H1 (cell line): ENCODE data around the gene CTDP1. TPM values are rescaled to one million over a fixed set of nuclear protein-coding genes. Genes with fewer than 3 reads are reported as not detected.
A peak's percentile ranks its signal among the peaks of the same experiment; 100 is the strongest.

Experiments used
- CTCF ChIA-PET: fragments of 300-600 bp; sonication (Branson Sonifier 250); formaldehyde crosslinking; loops from one replicate; lab custom pipeline; 2021; ENCODE audit not compliant: partially characterized antibody; lab: Charles Lee
- POLR2A ChIA-PET: fragments of 300-600 bp; sonication (Branson Sonifier 250); formaldehyde crosslinking; loops from one replicate; lab custom pipeline; 2021; ENCODE audit warnings: inconsistent platforms; ENCODE audit not compliant: partially characterized antibody; lab: Charles Lee
- DNase-seq, 2 experiments: peaks; one replicate each; pipeline versions ENCODE4 v3.0.0 to v3.0.0-alpha.2; 2010 to 2022; ENCODE audit warnings: low spot score in 2 of 2, low read depth in 1 of 2, mixed read lengths in 1 of 2
- FAIRE-seq: peaks from 2 replicates; lab custom pipeline; 2011; peaks lifted over from hg19 to GRCh38; lab: Jason Lieb, UNC
- H2AFZ ChIP-seq: 2 replicates; pipeline ENCODE4 v1.8.1; 2012; ENCODE audit warnings: low read length, inconsistent platforms
- H2AK5ac ChIP-seq: 2 replicates; pipeline ENCODE4 v1.6.1; 2013; ENCODE audit warnings: low read depth, low read length
- H2BK120ac ChIP-seq: replicated peaks from 2 replicates; pipeline ENCODE3; 2013; ENCODE audit warnings: low read depth, low read length, inconsistent platforms
- H2BK12ac ChIP-seq: 2 replicates; pipeline ENCODE4 v1.6.1; 2013; ENCODE audit warnings: low read depth, low read length
- H2BK15ac ChIP-seq: 2 replicates; pipeline ENCODE4 v1.6.1; 2013; ENCODE audit warnings: low read length
- H2BK20ac ChIP-seq: 2 replicates; pipeline ENCODE4 v1.6.1; 2013; ENCODE audit warnings: low read length
- H2BK5ac ChIP-seq: 2 replicates; pipeline ENCODE4 v1.6.1; 2013; ENCODE audit warnings: low read depth, low read length
- H3K14ac ChIP-seq: 2 replicates; pipeline ENCODE4 v1.6.1; 2013; ENCODE audit warnings: inconsistent platforms; ENCODE audit not compliant: insufficient read length
- H3K18ac ChIP-seq: 2 replicates; pipeline ENCODE4 v1.6.1; 2013; ENCODE audit warnings: low read length; ENCODE audit errors: extremely low read depth
- H3K23ac ChIP-seq: 2 replicates; pipeline ENCODE4 v1.6.1; 2013; ENCODE audit warnings: inconsistent platforms; ENCODE audit not compliant: insufficient read length
- H3K23me2 ChIP-seq: 2 replicates; pipeline ENCODE4 v1.6.1; 2013; ENCODE audit warnings: low read depth, low read length
- H3K27ac ChIP-seq: 2 replicates; pipeline ENCODE4 v1.6.1; 2011; ENCODE audit warnings: low read depth, low read length, inconsistent platforms
- H3K27me3 ChIP-seq, 4 experiments: replicated peaks in 1 of 4; 1 replicate in 1 of 4; 2 replicates in 3 of 4; pipeline versions ENCODE4 v1.6.1 to v1.8.1; 2011 to 2013; ENCODE audit warnings: low read length in 3 of 4, mild to moderate bottlenecking in 3 of 4, inconsistent platforms in 2 of 4, mixed read lengths in 2 of 4, moderate library complexity in 1 of 4; ENCODE audit not compliant: control insufficient read depth in 3 of 4, insufficient read depth in 3 of 4; ENCODE audit errors: extremely low read depth in 1 of 4
- H3K36me3 ChIP-seq, 4 experiments: 2 replicates each; pipeline versions ENCODE4 v1.6.1 to v1.8.1; 2011 to 2013; ENCODE audit warnings: mild to moderate bottlenecking in 4 of 4, low read length in 3 of 4, moderate library complexity in 2 of 4, control low read depth in 1 of 4, inconsistent platforms in 1 of 4; ENCODE audit not compliant: insufficient read depth in 4 of 4, control insufficient read depth in 2 of 4
- H3K4ac ChIP-seq: replicated peaks from 2 replicates; pipeline ENCODE3; 2013; ENCODE audit warnings: low read length, low read depth, mixed read lengths, inconsistent platforms; ENCODE audit not compliant: insufficient read length
- H3K4me1 ChIP-seq, 4 experiments: replicated peaks in 1 of 4; 1 replicate in 1 of 4; 2 replicates in 3 of 4; pipeline versions ENCODE4 v1.6.1 to v1.8.1; 2011 to 2013; ENCODE audit warnings: low read length in 3 of 4, inconsistent platforms in 2 of 4, mixed read lengths in 1 of 4; ENCODE audit not compliant: insufficient read depth in 4 of 4, control insufficient read depth in 3 of 4
- H3K4me2 ChIP-seq, 2 experiments: 2 replicates each; pipeline versions ENCODE4 v1.6.1 to v1.8.1; 2011 to 2013; ENCODE audit warnings: low read depth in 2 of 2, low read length in 2 of 2, control low read depth in 1 of 2, inconsistent platforms in 1 of 2, mild to moderate bottlenecking in 1 of 2; ENCODE audit not compliant: insufficient read depth in 1 of 2
- H3K4me3 ChIP-seq, 4 experiments: fragments of 200-600, 300-600 bp in 1 of 4; sonication (generic), shearing (Covaris generic), sonication (Bioruptor Twin) in 1 of 4; 2 replicates each; pipeline versions ENCODE4 v1.5.1 to v1.8.1; 2011 to 2016; ENCODE audit warnings: low read length in 4 of 4, low read depth in 3 of 4, control low read depth in 2 of 4, inconsistent platforms in 2 of 4, mild to moderate bottlenecking in 2 of 4, mixed read lengths in 1 of 4, moderate library complexity in 1 of 4; ENCODE audit not compliant: insufficient read depth in 2 of 4; ENCODE audit errors: extremely low read depth in 1 of 4
- H3K56ac ChIP-seq: replicated peaks from 2 replicates; pipeline ENCODE3; 2013; ENCODE audit warnings: low read depth, mild to moderate bottlenecking, mixed read lengths, low read length, inconsistent platforms; ENCODE audit not compliant: insufficient read length
- H3K79me1 ChIP-seq: 2 replicates; pipeline ENCODE4 v1.6.1; 2013; ENCODE audit warnings: low read depth, low read length, control low read depth
- H3K79me2 ChIP-seq, 2 experiments: 2 replicates each; pipeline versions ENCODE4 v1.6.1 to v1.8.1; 2012 to 2013; ENCODE audit warnings: low read length in 2 of 2, mild to moderate bottlenecking in 2 of 2, inconsistent platforms in 1 of 2; ENCODE audit not compliant: insufficient read depth in 2 of 2, control insufficient read depth in 1 of 2
- H3K9ac ChIP-seq, 4 experiments: replicated peaks in 1 of 4; 1 replicate in 1 of 4; 2 replicates in 3 of 4; pipeline versions ENCODE4 v1.6.1 to v1.8.1; 2011 to 2013; ENCODE audit warnings: low read depth in 3 of 4, low read length in 3 of 4, control low read depth in 2 of 4, mild to moderate bottlenecking in 2 of 4, moderate library complexity in 2 of 4, inconsistent platforms in 1 of 4; ENCODE audit errors: extremely low read depth in 1 of 4
- H3K9me3 ChIP-seq, 2 experiments: 2 replicates each; pipeline versions ENCODE4 v1.6.1 to v1.8.1; 2012 to 2013; ENCODE audit warnings: mild to moderate bottlenecking in 2 of 2, moderate library complexity in 2 of 2, control low read depth in 1 of 2, inconsistent platforms in 1 of 2, low read depth in 1 of 2, low read length in 1 of 2, mixed read lengths in 1 of 2; ENCODE audit not compliant: insufficient read depth in 2 of 2
- H4K20me1 ChIP-seq, 2 experiments: replicated peaks in 1 of 2; 2 replicates each; pipeline versions ENCODE3 to v1.8.1; 2011 to 2013; ENCODE audit warnings: inconsistent platforms in 2 of 2, low read length in 2 of 2, mild to moderate bottlenecking in 1 of 2; ENCODE audit not compliant: insufficient read depth in 2 of 2, control insufficient read depth in 1 of 2
- H4K5ac ChIP-seq: 2 replicates; pipeline ENCODE4 v1.6.1; 2013; ENCODE audit warnings: low read length, low read depth, mixed read lengths, inconsistent platforms; ENCODE audit not compliant: insufficient read length
- H4K8ac ChIP-seq: 2 replicates; pipeline ENCODE4 v1.8.0; 2013; ENCODE audit warnings: mild to moderate bottlenecking, moderate library complexity, low read length, inconsistent platforms; ENCODE audit not compliant: insufficient read depth; ENCODE audit errors: extremely low read depth
- H4K91ac ChIP-seq: replicated peaks from 2 replicates; pipeline ENCODE3; 2013; ENCODE audit warnings: low read length, mixed read lengths, inconsistent platforms; ENCODE audit not compliant: insufficient read length
- CHD1 ChIP-seq: IDR thresholded peaks from 2 replicates; pipeline ENCODE4 v1.6.1; 2012; ENCODE audit warnings: low read depth, low read length, improper control_type of control experiment
- EZH2 ChIP-seq: fragments of 200-600 bp; sonication (generic); IDR thresholded peaks from 2 replicates; pipeline ENCODE4 v1.7.1; 2012; ENCODE audit warnings: low read depth, mild to moderate bottlenecking, moderate library complexity, low read length, inconsistent platforms; ENCODE audit not compliant: severe bottlenecking
- RBBP5 ChIP-seq: IDR thresholded peaks from 2 replicates; pipeline ENCODE4 v1.7.1; 2012; ENCODE audit warnings: low read depth, mild to moderate bottlenecking, inconsistent platforms, low read length, moderate library complexity, borderline replicate concordance
- RXRA ChIP-seq: IDR thresholded peaks from 2 replicates; pipeline ENCODE4 v1.6.1; 2011; ENCODE audit warnings: low read depth, mild to moderate bottlenecking, low read length, moderate library complexity; ENCODE audit not compliant: insufficient read depth
- SAP30 ChIP-seq: fragments of 300-600 bp; sonication (generic); IDR thresholded peaks from 2 replicates; pipeline ENCODE4 v1.7.1; 2012; ENCODE audit warnings: low read length, moderate library complexity, mild to moderate bottlenecking, inconsistent platforms; ENCODE audit not compliant: insufficient read depth, insufficient replicate concordance
- SP1 ChIP-seq: IDR thresholded peaks from 2 replicates; pipeline ENCODE4 v1.6.1; 2011; ENCODE audit warnings: low read depth, low read length
- SP4 ChIP-seq: IDR thresholded peaks from 2 replicates; pipeline ENCODE4 v1.6.1; 2012; ENCODE audit warnings: low read length, inconsistent platforms
- SRF ChIP-seq: IDR thresholded peaks from 2 replicates; pipeline ENCODE4 v1.6.1; 2011; ENCODE audit warnings: mild to moderate bottlenecking, low read depth, low read length, moderate library complexity
- WGBS, 2 experiments: shearing (Covaris generic) in 1 of 2; methylation state at CpG; one replicate each; pipeline versions ENCODE4 v1.1.6 to v1.1.7; 2013 to 2015; ENCODE audit warnings: low lambda C conversion rate in 2 of 2, mixed read lengths in 2 of 2, inconsistent platforms in 1 of 2, low coverage in 1 of 2, missing lambda C conversion rate in 1 of 2; ENCODE audit not compliant: insufficient replicate concordance in 2 of 2, insufficient coverage in 1 of 2, insufficient read length in 1 of 2; ENCODE audit errors: extremely low coverage in 1 of 2, missing lambda C conversion rate in 1 of 2; 5-methylcytosine and 5-hydroxymethylcytosine counted together
- polyA plus RNA-seq, 7 experiments: library from polyadenylated mRNA; depleted of rRNA in 3 of 7; stranded (reverse) in 5 of 7; unstranded in 2 of 7; fragments of >200 nt in 5 of 7; fragments of 200-250 nt in 2 of 7; gene quantifications; 1 replicate in 5 of 7; 2 replicates in 1 of 7; 4 replicates in 1 of 7; pipeline versions ENCODE4 v1.2.1 to v1.2.3, GENCODE V29; 2011 to 2013; ENCODE audit warnings: missing spikeins in 2 of 7, mixed read lengths in 2 of 7
- total RNA-seq: library from RNA; stranded (reverse); fragmentation: NEBNext Ultra II Directional; extraction: Animal tissue kit (Norgen Biotek cat#: 25700); gene quantifications from 2 replicates; pipeline ENCODE4 v1.2.1, GENCODE V29; 2021
- TF ChIP-seq, protein P1 (sequence below), 3 experiments: IDR thresholded peaks; 1 replicate in 2 of 3; 2 replicates in 1 of 3; pipeline versions ENCODE4 v1.5.1 to v1.6.1; 2011; ENCODE audit warnings: low read length in 3 of 3, mild to moderate bottlenecking in 3 of 3, inconsistent platforms in 2 of 3, low read depth in 1 of 3, moderate library complexity in 1 of 3; ENCODE audit not compliant: insufficient read depth in 1 of 3; ENCODE audit errors: control extremely low read depth in 1 of 3

CTDP1 gene
- total and polyA plus RNA-seq, 2 of the 8 experiments (the other 6 are each of a cell fraction or from before 2014, with no cell fraction given) = 16.6 to 37.0 TPM

DNA sequence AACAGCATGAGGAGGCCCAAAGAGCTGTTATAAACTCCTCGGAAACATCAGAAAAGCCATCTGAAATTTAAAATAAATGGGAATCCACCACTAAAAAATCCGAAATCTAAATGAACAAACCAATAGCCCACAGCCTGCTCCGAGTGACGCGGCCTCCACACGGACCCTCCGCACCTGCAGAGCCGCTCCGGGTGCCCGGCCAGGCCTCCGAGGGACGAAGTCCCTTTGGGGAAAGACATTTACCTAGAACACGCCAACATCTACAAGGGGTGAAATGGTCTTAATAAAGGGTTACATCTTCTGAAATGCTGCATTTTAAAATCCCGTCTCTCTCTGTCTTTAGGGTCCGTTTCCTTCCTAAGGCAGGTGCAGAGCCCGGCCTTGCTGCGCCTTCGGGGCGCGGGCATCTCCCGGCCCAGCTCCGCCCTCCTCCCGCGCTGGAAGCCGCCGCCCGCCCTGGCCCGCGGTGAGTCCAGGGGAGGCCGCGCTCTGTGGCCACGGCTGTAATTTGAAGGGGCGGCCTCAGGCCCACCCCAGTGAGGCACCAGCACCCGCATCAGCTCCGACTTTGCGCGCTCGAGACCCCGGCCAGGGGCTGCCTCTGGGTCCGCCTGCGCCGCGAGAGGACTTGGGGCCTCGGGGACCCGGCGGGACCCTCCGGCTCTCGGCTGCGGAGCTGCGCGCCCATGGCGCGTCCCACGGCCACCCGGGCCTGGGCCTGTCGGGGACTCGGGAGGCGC, 42.3 kb upstream of the CTDP1 start:
- Histone ChIP-seq H2BK120ac (no peak overlapping the region), H3K4me2 (peak overlapping the region; percentile 52 to 77; a peak in 3 of 4 replicates), H3K56ac (no peak overlapping the region), H4K91ac (no peak overlapping the region), H3K18ac (no peak overlapping the region), H2BK15ac (no peak overlapping the region), H3K9me3 (peaks cover 0 to 6% of the 10 kb centered on the region in 2 experiments; a peak in 2 of 4 replicates), H3K27me3 (peaks cover 0 to 22% (median 13%) of the 10 kb centered on the region in 4 experiments; a peak in 5 of 7 replicates), H3K23me2 (peaks cover 8% of the 10 kb centered on the region; the same call in 1 of the 2 replicates), H3K27ac (no peak overlapping the region), H3K9ac (no peak overlapping the region), H2AK5ac (no peak overlapping the region), H3K36me3 (no peaks in the 10 kb centered on the region), H3K4me3 (peak overlapping the region; percentile 26 to 65 (median 30); a peak in 7 of 8 replicates), H4K5ac (no peak overlapping the region), H4K20me1 (peaks cover 0 to 2% of the 10 kb centered on the region in 2 experiments), H2AFZ (no peak overlapping the region; the same call in 1 of the 2 replicates), H3K23ac (no peak overlapping the region), H4K8ac (peak overlapping the region; percentile 51; the same call in 1 of the 2 replicates), H3K79me2 (no peaks in the 10 kb centered on the region), H2BK12ac (no peak overlapping the region), H3K14ac (no peak overlapping the region), H3K4me1 (peaks cover 0 to 2% (median 0%) of the 10 kb centered on the region in 4 experiments; a peak in 1 of 7 replicates), H3K79me1 (no peaks in the 10 kb centered on the region), H3K4ac (no peak overlapping the region), H2BK5ac (no peak overlapping the region), H2BK20ac (no peak overlapping the region)
- WGBS, 2 experiments = 43% methylated on average over 42 of the region's 58 CpGs; no CpG with 5 or more reads in 1 of the 2 experiments
- POLR2A ChIA-PET = no interaction called here
- CTCF ChIA-PET = interaction anchor here (1.0 to 1.4 kb wide), 2 partner anchors 253 to 259 kb away, joined by 3 read pairs; no protein-coding TSS in a partner anchor
- FAIRE-seq (no peak), DNase-seq (peak in 1 of 2 experiments; percentile 67)
- TF ChIP-seq, protein P1, sequence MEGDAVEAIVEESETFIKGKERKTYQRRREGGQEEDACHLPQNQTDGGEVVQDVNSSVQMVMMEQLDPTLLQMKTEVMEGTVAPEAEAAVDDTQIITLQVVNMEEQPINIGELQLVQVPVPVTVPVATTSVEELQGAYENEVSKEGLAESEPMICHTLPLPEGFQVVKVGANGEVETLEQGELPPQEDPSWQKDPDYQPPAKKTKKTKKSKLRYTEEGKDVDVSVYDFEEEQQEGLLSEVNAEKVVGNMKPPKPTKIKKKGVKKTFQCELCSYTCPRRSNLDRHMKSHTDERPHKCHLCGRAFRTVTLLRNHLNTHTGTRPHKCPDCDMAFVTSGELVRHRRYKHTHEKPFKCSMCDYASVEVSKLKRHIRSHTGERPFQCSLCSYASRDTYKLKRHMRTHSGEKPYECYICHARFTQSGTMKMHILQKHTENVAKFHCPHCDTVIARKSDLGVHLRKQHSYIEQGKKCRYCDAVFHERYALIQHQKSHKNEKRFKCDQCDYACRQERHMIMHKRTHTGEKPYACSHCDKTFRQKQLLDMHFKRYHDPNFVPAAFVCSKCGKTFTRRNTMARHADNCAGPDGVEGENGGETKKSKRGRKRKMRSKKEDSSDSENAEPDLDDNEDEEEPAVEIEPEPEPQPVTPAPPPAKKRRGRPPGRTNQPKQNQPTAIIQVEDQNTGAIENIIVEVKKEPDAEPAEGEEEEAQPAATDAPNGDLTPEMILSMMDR (IDR thresholded peaks at IDR 0.05; ENCODE audit: control extremely low read depth in 1 of 3, insufficient read depth in 1 of 3, low read depth in 1 of 3, low read length in 3 of 3) = no peak
- TF ChIP-seq RXRA = no peak
- TF ChIP-seq CHD1 = no peak
- TF ChIP-seq EZH2 = no peak
- TF ChIP-seq SP4 = no peak
- TF ChIP-seq SRF = no peak
- TF ChIP-seq SAP30 = no peak
- TF ChIP-seq SP1 = no peak
- no peak for TF ChIP-seq RBBP5
